Ramos (cell line): Measurements from ENCODE around the gene HPCAL4.

Source experiments
- in situ Hi-C: fragments of 300-500 bp; cut with MboI; formaldehyde crosslinking; loops from one replicate; pipeline ENCODE4 v1.14.3; 2022; ENCODE audit warnings: low sequenced_read_pairs; ENCODE audit not compliant: unreplicated experiment

HPCAL4 gene

DNA sequence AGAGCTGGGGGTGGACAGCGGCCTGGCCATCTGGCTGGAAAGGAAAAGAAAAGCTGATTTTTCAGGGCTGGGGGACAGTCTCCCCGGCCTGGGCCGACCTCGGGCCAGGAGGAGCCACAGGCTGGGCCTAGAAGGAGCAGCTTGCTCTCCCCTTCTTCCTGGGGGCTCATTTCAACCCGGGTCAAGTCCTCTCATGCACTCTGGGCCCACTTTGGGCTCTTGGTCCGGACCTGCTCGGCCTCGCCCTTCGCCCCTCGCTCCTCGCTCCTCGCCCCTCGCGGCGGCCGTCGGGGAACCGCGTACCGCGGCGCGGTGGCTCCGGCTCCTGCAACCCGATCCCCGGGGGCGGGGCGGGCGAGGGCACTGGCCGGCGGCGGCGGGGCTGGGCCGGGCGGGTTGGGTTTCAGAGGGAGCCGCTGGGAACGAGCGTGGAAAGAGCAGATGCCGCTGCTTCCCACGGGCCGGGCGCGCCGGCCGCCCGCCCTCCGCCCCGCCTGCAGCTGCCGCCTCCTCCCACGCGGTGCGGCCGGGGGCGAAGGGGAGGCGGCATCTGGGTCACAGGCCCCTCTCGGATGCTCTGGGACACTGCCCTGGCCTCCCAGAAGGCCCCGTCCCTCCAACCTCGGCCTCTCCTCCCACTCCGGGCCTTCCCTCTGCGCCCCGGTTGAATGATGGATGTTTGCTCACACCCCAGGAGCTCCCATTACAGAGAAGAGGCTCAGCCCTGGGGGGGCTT is 58.4 kb downstream of the HPCAL4 start:
- in situ Hi-C loops = no loop called here

DNA sequence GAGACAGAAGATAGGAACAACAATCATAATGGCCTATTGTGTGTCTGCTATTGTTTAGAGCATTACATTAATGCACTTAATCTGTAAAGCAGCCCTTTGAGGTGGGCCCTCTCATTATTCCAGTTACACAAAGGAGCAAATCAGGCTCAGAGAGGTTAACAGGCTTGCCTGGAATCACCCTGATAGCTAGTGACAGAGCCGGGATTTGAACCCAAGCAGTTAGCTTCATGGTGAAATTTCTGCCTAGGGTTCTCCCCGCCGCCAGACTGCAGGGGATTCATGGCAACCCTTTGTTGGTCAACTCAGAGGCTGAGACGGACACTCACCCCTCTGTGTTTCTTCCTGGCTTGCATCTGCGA is 58.9 kb downstream of the HPCAL4 start:
- in situ Hi-C loops = no loop called here

DNA sequence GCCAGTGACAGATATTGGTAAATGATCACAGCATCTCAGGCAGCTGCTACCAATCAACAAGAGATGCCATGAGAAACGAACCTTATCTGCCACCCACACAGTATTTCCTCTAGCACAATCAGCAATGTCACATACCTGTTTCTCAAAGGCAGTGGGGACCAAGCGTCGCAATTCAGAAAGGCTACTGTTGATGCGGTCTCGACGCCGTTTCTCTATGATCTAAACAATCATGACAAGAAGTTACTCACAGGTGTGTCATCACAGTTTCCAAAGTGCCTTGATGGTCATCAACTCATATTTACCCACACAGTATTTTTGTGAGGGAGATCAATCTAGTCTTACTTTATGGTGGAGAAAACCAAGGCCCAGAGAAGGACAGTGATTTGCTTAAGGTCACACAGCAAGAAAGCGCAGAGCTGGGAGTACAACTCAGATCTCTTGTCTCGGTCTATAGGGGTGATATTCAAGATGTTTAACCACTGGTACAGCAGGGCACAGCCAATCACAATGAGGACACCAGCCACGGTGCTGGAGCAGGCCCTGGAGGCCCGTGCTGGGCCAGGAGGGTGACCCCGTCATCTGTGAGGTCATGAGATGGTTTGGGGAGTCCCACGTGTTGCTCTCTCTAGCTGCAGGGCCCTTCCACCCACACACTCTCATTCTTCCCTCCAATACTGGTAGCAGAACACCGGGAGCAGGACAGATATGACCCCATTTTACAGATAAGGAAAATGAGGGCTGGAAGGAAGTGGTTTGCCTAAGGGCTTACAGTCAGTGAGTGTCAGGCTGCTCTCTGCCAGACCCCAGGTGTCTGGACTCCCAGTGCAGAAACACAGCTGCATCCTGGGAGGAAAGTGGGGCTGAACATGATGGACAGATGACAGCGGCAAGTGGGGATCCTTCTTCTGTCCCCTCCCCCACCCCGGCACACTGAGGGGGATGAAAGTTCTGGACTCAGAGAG is 59.6 kb downstream of the HPCAL4 start:
- in situ Hi-C loops = no loop called here

DNA sequence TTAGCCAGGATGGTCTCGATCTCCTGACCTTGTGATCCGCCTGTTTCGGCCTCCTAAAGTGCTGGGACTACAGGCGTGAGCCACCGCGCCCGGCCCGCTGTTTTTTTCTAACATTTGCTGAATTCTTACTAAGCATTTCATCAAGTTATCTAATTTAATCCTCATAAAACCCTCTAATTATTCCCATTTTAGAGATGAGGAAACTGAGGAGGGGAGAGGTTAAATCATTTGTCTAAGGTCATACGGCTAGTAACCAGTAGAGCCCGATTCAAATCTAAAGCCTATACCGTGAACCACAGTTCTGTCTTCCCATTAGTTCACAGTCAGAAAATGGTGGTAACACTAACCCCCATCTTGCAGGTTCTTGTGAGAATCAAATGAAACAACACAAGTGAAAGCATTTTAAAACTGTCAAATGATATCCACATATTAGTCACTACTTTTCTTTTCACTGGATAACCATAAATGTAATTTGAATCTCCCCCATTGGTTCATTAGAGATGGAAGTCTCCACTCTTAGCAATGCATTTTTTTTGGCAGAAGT is 62.4 kb downstream of the HPCAL4 start:
- in situ Hi-C loops = no loop called here
